Myocyte (in vitro differentiated cells): ENCODE measurements around the gene PHYKPL. TPM values are rescaled to one million over a fixed set of nuclear protein-coding genes. Genes with fewer than 3 reads are reported as not detected.
"Not testable (repeated sequence)": the region's sequence is repeated elsewhere in the genome, so short reads cannot be mapped to it uniquely, and the experiment has no call there.

Experiments
- DNase-seq: peaks from one replicate; pipeline ENCODE4 v3.0.0-alpha.2; 2012; ENCODE audit warnings: low read depth
- total RNA-seq: library from RNA; depleted of rRNA; stranded (reverse); fragments of >200 nt; gene quantifications from 2 replicates; pipeline ENCODE4 v1.2.3, GENCODE V29; 2014

The PHYKPL gene
- total RNA-seq, 1 donor from 2014 or later = 26.4 TPM

GRCh38 chr5:178265746-178266145 lies 33.1 kb upstream of the PHYKPL start:
- DNase-seq = no peak

- DNase-seq = no peak
These were observed 31.4 kb upstream of the PHYKPL start for GRCh38 chr5:178264044-178264443.

- no peak for DNase-seq
These were observed 29.3 kb upstream of the PHYKPL start for GRCh38 chr5:178261666-178262600.

- DNase-seq = no peak
These were observed 27.3 kb upstream of the PHYKPL start for GRCh38 chr5:178259623-178260536.

GRCh38 chr5:178257650-178258049 lies 25.0 kb upstream of the PHYKPL start:
- no peak for DNase-seq

GRCh38 chr5:178256746-178257145 lies 24.1 kb upstream of the PHYKPL start:
- no peak for DNase-seq

- not testable (repeated sequence) for DNase-seq
These were observed 21.0 kb upstream of the PHYKPL start for GRCh38 chr5:178253632-178254031.

- no peak for DNase-seq
These were observed 19.7 kb upstream of the PHYKPL start for GRCh38 chr5:178252258-178252657.

- DNase-seq = no peak
These were observed 17.7 kb upstream of the PHYKPL start for GRCh38 chr5:178250263-178250662.

GRCh38 chr5:178249191-178249989 lies 16.8 kb upstream of the PHYKPL start:
- DNase-seq = peak; percentile 58

GRCh38 chr5:178248750-178249149 lies 16.1 kb upstream of the PHYKPL start:
- DNase-seq = no peak

GRCh38 chr5:178247481-178248456 lies 15.2 kb upstream of the PHYKPL start:
- no peak for DNase-seq

GRCh38 chr5:178246624-178247279 lies 14.2 kb upstream of the PHYKPL start:
- no peak for DNase-seq

- no peak for DNase-seq
These were observed 12.8 kb upstream of the PHYKPL start for GRCh38 chr5:178245389-178245788.

- no peak for DNase-seq
These were observed 12.0 kb upstream of the PHYKPL start for GRCh38 chr5:178244576-178244975.

GRCh38 chr5:178242416-178242815 lies 9.8 kb upstream of the PHYKPL start:
- no peak for DNase-seq

GRCh38 chr5:178241688-178242231 lies 9.2 kb upstream of the PHYKPL start:
- DNase-seq = no peak

GRCh38 chr5:178241231-178241663 lies 8.6 kb upstream of the PHYKPL start:
- no peak for DNase-seq

GRCh38 chr5:178240766-178241165 lies 8.2 kb upstream of the PHYKPL start:
- DNase-seq = no peak
